Urothelium cell line (cell line): ENCODE results near the gene CD81.
"Not testable (repeated sequence)": the region's sequence is repeated elsewhere in the genome, so short reads cannot be mapped to it uniquely, and the experiment has no call there.

Source experiments
- DNase-seq: peaks from one replicate; pipeline ENCODE4 v3.0.0; 2011; ENCODE audit warnings: low spot score, mixed read lengths
- FAIRE-seq: peaks from 2 replicates; lab custom pipeline; 2011; peaks lifted over from hg19 to GRCh38; lab: Jason Lieb, UNC

CD81 gene

DNA sequence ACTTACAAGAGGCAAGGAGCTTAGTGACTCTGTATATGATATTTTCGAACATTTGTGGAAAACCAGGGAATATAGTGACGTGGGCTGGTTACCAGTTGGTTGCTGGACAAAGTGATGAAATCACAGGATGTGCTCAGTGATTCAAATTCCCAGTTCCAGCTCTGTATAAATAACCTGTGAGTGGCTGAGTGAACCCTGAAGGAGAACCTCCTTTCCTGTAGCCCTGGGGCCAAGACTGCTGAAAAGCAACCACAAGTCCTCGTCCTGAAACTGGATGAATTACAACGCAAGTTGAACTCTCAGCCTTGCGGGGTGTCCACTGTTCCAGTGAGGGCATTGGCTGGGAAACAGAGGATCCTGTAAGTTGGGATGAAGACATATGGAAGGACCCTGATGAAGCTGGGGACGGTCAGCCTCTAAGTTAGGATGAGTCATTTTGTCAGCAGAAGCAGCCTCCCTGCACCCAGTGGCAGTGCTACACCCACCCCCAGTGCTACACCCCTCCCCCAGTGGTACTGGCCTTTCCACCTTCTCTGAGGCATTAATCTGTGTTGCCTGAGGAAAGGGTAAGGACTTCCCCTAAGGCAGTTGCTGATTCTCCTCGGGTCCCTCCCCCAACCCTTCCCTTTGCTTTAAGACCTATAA lies 22.0 kb upstream of the CD81 start:
- DNase-seq (no peak), FAIRE-seq (no peak)

DNA sequence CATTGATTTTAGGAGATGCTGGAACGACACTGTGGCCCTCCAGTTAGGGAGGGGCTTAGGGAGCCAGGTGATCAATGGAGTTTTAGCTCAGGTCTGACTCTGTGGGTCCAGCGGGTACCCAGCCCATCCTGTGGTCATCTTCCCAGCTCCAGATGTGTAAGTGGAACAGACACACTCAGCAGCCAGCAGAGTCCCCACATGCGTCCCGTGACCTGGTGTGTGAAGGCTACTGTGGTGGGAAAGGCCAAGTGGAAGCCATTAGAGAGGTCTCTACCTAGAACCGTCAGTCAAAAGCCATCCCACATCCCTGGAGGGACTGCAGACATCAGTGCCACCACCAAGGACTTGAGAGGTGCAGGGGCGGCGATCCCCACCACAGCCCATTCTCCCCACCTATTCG lies 19.9 kb upstream of the CD81 start:
- DNase-seq (no peak), FAIRE-seq (no peak)

DNA sequence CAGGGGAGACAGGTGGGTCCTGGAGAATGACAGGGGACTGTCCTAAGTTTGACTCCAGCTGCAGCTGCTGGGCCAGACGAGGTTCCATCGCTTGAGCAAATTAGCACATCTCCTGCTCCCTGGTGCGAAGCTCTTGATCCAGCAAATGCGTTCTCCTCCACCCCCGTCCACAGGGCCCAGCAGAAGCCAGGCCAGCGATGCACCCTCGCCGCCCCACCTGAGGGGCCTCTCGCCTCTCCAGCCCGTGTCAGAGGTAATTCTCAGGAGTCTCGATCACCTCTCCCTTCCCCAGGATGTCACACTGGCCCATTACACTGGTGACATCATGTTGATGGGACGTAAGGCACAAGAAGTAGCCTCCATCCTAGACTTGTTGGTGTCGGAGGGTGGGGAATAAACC lies 19.5 kb upstream of the CD81 start:
- not testable (repeated sequence) for DNase-seq, FAIRE-seq

DNA sequence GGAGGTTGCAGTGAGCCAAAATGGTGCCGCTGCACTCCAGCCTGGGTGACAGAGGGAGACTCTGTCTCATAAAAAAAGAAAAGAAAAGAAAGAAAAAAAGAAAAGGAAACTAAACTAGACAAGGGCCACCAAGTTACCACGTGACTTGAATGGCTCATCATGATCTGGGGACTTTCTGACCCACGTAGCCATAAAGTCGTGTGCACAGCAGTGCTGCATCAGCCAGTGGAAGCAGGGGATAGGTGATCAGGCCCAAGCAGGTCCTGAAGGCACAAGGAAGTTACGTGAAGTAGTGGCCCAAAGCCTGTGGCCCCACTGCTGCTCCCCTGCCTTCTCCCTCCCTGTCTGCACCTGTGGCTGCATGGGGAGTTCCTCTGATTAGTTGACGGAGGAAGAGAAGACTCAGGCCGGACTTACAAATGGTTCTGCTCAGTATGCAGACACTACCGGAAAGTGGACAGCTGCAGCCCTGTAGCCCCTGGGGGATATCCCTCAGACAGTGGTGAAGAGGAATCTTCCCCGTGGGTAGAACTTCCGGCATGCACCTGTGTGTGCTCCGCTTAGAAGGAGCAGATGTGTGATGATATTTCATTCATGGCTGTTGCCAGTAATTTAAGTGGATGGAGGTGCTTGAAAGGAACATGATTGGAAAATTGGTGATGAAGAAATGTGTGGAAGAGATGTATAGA lies 18.2 kb upstream of the CD81 start:
- no peak for FAIRE-seq
- no peak for DNase-seq

DNA sequence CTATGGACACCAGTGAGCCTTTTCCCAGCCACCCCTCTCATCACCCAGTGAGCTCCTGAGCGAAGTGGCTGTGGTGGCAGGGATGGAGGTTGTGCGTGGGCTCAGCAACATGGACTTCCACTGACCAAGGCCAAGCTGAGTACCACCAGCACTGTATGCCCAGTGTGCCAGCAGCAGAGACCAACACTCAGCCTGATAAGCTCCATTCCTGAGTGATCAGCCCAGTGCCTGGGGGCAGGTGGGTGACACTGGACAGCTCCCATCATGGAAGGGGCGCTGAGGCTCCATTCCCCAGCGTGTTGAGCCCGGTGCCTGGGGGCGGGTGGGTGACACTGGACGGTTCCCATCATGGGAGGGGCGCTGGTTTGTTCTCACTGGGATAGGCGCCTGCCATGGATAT lies 17.6 kb upstream of the CD81 start:
- DNase-seq (no peak), FAIRE-seq (no peak)

GRCh38 chr11:2360081-2360642 lies 16.9 kb upstream of the CD81 start:
- no peak for DNase-seq
- no peak for FAIRE-seq

DNA sequence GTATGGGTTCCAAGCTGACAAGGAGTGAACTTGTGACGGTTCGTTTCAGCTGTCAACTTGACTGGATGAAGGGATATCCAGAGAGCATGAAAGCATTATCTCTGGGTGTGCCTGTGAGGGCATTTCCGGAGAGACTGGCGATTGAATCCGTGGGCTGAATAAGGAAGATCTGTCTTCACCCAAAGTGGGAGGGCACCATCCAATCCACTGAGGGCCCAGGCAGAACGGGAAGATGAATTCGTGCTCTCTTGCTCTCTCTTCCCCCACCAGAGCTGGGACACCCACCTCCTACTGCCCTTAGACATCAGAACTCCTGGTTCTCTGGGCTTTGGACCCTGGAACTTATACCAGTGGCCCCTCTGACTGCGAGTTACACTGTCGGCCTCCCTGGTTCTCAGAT lies 15.5 kb upstream of the CD81 start:
- no peak for FAIRE-seq

GRCh38 chr11:2362414-2362813 lies 14.7 kb upstream of the CD81 start:
- DNase-seq (no peak), FAIRE-seq (no peak)

More for the DNA sequence above, 15.5 kb upstream of the CD81 start:
- DNase-seq, result no peak

DNA sequence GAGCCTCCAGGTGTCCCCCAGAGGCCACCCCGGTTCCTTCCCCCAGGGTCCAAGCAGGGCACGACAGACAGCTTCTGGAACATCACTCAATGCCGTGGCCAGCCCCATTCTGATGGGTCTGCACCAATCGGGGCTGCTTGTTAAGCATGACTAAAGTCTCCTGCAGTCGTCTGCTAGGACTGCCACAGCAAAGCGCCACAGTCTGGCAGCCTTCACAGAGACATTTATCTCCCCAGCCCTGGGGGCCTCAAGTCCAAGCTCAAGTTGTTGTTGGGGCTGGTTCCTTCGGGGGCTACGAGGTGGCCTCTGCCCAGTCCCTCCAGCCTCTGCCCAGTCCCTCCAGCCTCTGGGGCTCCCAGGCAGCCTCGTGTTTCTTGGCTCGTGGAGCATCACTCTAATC lies 14.0 kb upstream of the CD81 start:
- DNase-seq (no peak), FAIRE-seq (no peak)

GRCh38 chr11:2363577-2364370 lies 13.3 kb upstream of the CD81 start:
- DNase-seq, result no peak
- no peak for FAIRE-seq

DNA sequence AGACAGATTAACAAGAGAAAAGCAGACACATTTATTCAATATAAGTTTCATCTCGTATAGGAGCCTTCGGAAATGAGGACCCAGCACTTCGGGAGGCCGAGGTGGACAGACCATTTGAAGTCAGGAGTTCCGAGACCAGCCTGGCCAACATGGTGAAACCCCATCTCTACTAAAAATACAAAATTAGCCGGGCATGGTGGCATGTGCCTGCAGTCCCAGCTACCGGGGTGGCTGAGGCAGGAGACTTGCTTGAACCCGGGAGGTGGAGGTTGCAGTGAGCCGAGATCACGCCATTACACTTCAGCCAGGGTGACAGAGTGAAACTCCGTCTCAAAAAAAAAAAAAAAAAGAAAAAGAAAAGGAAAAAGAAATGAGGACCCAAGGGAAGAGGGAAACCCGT lies 12.7 kb upstream of the CD81 start:
- not testable (repeated sequence) for DNase-seq, FAIRE-seq

DNA sequence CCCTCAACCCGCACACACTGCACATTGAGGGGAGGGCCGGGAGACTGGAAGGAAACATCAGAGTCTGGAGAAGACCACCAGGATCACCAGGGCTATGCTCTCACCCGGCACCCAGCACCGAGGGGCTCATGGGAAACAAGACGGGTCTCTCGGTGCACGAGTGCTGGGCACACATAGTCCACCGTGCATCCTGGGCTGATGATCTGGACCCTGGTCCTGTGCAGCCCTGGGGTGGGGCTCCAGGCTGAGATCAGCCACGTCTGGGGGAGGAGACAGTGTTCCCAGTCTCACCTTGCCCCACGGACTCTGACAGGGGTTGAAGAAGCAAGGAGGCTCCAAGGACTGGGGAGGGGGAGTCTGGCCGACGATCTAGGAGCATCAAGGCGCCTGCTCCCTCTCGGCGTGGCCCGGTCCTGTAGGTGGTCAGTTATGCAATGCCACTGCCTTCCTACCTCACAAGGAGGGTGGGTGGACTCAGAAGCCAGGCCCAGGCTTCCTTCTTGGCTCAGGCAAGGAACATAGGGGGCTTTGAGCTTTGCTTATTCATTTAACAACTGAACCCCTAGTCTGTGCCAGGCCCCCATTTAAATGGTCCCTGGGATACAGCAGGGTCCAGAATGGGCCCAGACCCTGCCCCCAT lies 11.4 kb upstream of the CD81 start:
- FAIRE-seq (no peak), DNase-seq (no peak)

- peak; percentile 33 for DNase-seq
- no peak for FAIRE-seq
Measured at GRCh38 chr11:2366276-2366675, 10.8 kb upstream of the CD81 start.

GRCh38 chr11:2366733-2367132 lies 10.4 kb upstream of the CD81 start:
- DNase-seq (no peak), FAIRE-seq (no peak)

DNA sequence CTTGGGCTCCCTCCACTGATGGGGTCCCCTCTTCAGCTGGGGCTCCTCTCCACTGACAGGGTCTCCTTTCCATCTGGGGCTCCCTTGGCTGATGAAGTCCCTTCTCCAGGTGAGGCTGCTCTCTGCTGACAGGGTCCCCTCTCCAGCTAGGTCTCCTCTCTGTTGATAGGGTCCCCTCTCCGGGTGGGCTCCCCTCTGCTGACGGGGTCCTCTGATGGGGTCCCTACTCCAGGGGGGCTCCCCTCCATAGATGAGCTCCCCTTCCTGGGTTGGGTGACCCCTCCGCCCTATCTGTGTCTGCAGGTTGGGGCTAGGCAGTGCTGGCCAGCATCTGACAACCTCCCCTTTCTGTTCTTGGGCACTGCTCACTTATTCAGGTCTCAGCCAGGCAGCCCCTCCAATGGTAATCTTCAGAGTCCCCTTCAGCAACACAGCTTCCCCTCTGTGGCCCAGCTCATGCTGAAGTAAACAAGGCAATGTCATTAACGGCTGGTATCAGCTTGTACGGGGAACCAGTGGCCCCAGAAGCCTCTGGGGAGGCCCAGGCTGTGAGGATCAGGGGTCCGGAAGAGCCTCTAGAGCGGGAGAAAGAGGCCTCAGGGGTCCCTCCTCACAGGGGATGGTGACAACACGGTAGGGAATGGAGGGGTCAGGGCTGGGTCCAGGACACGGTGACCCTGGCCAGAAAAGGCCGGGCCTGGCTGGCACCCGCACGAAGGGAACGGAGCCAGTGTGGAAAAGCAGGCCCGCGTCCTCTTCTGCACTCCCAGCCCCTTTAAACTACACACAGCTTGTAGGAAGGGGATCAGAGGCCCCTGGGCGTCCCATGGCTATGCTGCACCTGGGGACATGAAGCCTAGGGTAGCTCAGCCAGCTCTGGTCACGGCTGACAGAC lies 9.6 kb upstream of the CD81 start:
- no peak for FAIRE-seq
- DNase-seq, result no peak

DNA sequence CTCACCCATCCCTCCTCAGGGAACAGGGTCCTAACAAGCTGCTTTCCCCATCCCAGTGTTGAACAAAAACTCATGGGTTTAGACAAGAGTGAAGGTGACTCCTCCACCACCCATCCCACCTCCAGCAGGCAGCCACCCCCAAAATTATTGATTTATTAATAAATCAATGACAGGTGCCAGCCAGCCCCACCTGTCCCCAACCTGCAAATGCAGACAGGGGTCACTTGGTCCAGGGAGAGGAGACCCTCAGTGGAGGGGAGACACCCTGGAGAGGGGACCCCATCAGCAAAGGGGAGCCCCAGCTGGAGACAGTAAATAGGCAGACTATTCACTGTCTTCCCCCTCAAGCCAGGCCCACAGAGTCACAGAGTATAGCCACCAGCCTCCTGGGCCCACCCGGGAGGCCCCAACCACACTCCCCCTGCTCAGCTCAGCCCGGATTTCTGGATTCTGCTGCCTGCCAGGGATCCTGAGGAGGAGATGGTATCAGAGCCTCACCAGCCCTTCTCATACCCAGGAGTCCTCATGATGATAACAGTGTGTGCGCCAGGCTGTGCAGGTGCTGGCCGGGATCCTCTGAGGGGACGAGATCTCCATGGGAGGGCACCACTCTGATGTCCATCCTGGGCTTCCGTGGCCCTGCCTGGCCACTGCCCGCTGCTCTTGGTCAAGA lies 8.8 kb upstream of the CD81 start:
- FAIRE-seq (no peak), DNase-seq (no peak)

DNA sequence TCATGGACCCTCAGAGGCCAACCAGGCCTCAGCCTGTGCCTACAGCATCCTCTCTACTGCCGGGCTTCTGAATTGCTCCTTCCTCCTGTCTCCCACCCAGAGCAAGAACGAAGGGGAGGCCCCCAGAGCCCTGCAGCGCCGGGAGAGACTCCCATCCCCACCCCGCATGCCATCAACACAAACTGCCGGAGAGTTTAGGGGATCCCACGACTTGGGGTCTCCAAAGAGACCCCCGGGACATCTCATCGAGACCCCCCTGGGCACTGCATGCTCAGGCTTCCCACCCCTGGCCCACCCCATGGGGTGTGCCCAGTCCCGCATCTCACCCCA lies 8.3 kb upstream of the CD81 start:
- FAIRE-seq, result no peak
- DNase-seq, result no peak

DNA sequence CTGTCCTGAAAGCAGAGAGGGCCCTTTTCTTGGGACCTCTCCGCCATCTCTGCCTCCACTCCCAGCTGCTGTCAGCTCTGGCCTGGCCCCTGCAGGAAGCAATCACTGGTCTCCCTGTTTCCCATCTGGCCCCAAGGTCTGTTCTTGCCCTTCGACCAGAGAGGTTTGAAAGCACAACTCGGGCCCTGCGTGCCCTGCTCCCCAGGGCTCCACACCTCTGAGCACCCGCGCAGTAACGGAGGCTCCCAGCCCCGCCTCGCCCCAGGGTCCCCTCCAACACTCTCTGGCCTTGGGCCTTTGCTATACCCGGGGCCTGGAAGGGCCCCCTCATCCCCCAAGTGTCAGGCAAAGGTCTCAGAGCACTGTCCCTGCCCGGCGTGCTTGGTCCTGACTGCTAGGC lies 7.8 kb upstream of the CD81 start:
- FAIRE-seq (no peak), DNase-seq (no peak)

- DNase-seq (no peak), FAIRE-seq (no peak)
Measured at GRCh38 chr11:2369896-2370295, 7.2 kb upstream of the CD81 start.
